HG03103 (cell line): ENCODE measurements around the gene BANP.

Experiments
- ATAC-seq: cut with Tn5 transposase; IDR thresholded peaks from one replicate; pipeline ENCODE4 v1.9.1; 2021; ENCODE audit warnings: low read depth; ENCODE audit not compliant: unreplicated experiment

BANP gene

GRCh38 chr16:88062341-88063210 lies 111.3 kb downstream of the BANP start:
- ATAC-seq, result no peak

GRCh38 chr16:88063211-88063773 lies 112.1 kb downstream of the BANP start:
- ATAC-seq, result no peak

DNA sequence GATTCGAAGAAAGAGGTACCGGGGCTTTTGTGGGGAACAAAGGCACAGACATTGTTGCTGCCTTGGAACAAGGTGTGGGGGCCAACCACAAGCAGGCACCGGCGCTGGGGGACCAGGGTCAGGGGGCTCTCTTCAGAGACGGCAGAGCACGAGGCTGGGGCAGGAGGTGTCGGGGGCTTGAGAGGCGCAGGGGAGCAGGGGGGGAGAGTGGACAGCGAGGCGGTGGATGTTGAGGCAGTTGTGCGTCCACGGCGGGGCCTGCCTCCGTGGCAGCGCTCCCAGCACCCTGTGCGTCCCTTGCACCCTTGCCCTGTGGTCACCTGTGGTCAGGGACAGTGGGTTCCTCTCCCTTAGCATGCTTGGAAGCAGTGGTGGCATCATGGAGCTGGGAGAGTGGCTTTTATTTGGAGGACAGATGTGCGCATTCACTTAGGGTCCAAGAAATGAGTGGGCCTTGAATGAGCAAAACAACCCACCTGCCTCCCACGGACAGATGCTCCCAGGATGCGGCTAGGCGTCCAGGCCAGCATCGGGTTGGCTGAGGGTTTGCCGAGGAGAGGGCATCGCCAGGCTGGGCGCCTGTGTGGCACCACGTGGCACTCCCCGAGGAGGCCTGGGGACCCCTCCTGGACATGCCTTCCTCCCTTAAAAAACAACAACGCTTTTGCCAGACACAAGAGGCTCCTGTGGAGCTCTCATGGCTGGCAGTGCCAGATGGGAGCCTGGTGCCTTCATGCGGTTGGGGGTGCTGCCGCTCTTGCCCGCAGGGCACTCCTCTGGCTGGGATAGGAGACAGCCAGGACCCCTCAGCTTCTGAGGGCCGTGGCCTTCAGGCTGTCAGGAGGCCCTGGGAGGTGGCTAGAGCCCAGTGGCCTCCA lies 113.0 kb downstream of the BANP start:
- no peak for ATAC-seq

- ATAC-seq, result no peak
Measured at GRCh38 chr16:88064889-88065746, 113.9 kb downstream of the BANP start.

- ATAC-seq, result no peak
Measured at GRCh38 chr16:88065747-88066142, 114.5 kb downstream of the BANP start.

GRCh38 chr16:88066234-88066633 lies 115.0 kb downstream of the BANP start:
- ATAC-seq, result no peak

GRCh38 chr16:88066680-88067529 lies 115.7 kb downstream of the BANP start:
- no peak for ATAC-seq

DNA sequence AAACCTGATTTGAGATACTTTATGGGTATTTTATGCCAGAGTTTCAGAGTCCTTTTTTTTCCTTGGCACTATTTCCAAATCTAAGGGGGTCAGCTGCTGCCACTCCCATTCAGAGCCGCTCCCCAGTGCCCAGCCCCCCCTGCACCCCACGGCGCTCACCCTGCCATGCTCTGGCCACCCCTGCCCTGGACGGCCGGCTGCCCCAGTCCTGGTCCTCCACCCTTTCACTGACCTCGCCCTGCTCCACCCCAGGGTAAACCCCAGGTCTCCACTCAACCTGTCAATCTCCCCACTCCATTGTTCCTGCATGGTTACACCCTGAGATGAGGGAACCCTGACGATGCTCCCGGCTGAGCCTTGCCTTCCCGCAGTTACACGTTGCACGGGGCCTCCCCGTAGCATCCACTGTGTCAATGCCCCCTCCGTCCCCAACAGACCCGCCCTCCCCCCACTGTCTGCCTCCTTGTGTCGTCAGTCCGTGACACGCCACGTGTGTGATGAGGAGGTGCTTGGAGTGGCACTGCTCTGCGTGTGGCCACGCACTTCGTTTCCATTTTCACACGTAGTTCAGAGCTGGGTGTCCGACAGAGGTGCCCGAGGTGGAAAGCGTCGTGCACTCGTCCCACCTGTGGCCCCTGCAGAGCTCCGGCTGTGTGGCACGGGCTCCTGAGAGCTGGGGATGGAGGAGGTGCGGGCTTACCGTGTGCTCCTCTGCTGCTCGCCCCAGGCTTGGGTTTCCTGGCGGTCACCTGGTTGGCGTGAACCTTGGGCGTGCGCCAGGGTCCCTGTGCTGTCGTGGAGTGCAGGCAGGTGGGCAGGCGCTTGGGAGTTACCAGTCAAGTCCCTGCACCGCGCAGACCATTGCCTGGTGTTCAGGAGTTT lies 116.5 kb downstream of the BANP start:
- ATAC-seq, result no peak

- ATAC-seq, result no peak
Measured at GRCh38 chr16:88068476-88069396, 117.5 kb downstream of the BANP start.

- peak; percentile 79 for ATAC-seq
Measured at GRCh38 chr16:88069397-88070168, 118.3 kb downstream of the BANP start.

DNA sequence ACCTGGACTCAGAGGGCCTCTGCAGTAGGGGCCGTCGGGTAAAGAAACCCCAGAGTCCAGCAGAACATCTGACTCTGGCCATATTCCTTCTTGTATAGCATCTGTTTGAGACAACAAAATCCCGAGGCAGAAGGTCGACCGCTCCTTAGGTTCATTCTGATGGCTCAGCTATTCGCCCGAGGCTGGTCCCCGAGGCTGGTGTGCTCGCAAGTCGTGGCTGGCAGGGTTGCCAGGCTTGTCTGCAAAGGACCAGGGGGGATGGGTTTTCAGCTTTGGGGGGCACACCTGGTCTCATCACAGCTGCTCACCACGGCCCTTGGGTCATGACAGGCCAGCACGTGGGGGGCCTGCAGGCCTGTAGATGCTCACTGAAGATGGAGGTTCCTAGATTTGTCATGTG lies 119.1 kb downstream of the BANP start:
- ATAC-seq, result no peak

GRCh38 chr16:88070989-88071625 lies 119.9 kb downstream of the BANP start:
- no peak for ATAC-seq

GRCh38 chr16:88071908-88072307 lies 120.7 kb downstream of the BANP start:
- no peak for ATAC-seq

GRCh38 chr16:88072571-88073001 lies 121.4 kb downstream of the BANP start:
- ATAC-seq, result no peak

DNA sequence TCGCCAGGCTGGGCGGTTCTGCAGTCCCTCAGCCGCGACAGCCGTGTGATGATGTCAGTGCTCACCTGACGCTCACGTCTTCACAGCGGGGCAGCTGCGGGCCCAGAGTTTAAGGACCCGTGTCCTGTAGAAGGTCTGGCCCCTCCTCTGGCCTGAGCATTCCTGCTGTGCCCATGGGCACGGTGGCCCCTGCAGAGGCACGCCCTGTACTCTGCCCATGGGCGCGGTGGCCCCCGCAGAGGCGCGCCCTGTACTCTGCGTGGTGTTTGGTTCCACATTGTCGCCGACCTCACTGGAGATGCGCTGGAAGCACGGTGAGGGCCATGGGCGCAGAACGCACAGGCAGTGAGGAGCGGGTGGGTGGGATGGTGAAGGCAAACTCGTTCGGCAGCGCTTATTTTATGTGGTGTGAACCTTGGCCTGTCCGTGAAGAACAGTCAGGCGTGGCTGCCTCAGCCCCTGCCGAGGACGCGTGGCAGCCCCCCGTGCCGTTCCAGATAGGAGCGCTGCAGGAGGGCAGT lies 122.0 kb downstream of the BANP start:
- ATAC-seq, result no peak

DNA sequence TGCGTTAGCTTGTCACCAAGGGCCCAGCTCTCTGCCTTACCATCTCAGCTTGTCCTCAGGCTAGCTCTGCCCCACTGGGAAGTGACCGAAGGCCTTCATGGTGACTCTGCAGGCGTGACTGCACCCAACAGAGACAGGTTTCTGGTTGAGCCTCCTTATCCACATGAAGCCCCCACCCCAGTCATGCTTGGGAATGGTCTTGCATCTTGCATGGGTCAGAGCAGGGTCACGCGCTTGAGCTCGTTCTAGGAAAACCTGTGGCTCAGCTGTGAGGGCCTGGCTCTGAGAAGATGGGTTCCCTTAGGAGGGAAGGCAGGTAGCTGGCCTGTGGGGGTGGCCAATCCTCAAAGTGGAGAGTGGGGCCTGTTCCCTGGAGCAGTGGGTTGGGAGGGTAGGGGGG lies 122.8 kb downstream of the BANP start:
- no peak for ATAC-seq
